ENCODE measurements around the gene SAPCD2.
A peak's percentile ranks its signal among the peaks of the same experiment; 100 is the strongest.
"Not testable (repeated sequence)": the region's sequence is repeated elsewhere in the genome, so short reads cannot be mapped to it uniquely, and the experiment has no call there.

Gene SAPCD2

GRCh38 chr9:137048655-137049543 is 21.5 kb downstream of the SAPCD2 start:
- no peak for DNase-seq (ENCODE audit: low spot score)

- DNase-seq (ENCODE audit: low spot score), result peak; percentile 76
Observed at GRCh38 chr9:137046088-137046787, 24.1 kb downstream of the SAPCD2 start, which contains the start of gene NPDC1. Gene NPDC1 (minus strand): TSS chr9:137046177. CDS start chr9:137045989, 188 bp downstream.

- no peak for DNase-seq (ENCODE audit: low spot score)
Observed at GRCh38 chr9:137045294-137046087, 24.9 kb downstream of the SAPCD2 start.

GRCh38 chr9:137044502-137045177 is 25.7 kb downstream of the SAPCD2 start:
- DNase-seq (ENCODE audit: low spot score), result no peak

GRCh38 chr9:137044037-137044436 is 26.3 kb downstream of the SAPCD2 start:
- DNase-seq (ENCODE audit: low spot score), result no peak

GRCh38 chr9:137042751-137043727 is 27.3 kb downstream of the SAPCD2 start:
- DNase-seq (ENCODE audit: low spot score), result no peak

- no peak for DNase-seq (ENCODE audit: low spot score)
Observed at GRCh38 chr9:137041124-137041523, 29.2 kb downstream of the SAPCD2 start.

GRCh38 chr9:137040568-137040967 is 29.8 kb downstream of the SAPCD2 start:
- no peak for DNase-seq (ENCODE audit: low spot score)

- no peak for DNase-seq (ENCODE audit: low spot score)
Observed at GRCh38 chr9:137039611-137040366, 30.6 kb downstream of the SAPCD2 start.

- DNase-seq (ENCODE audit: low spot score), result no peak
Observed at GRCh38 chr9:137038916-137039315, 31.4 kb downstream of the SAPCD2 start.

GRCh38 chr9:137037483-137037882 is 32.9 kb downstream of the SAPCD2 start:
- DNase-seq (ENCODE audit: low spot score), result no peak

- DNase-seq (ENCODE audit: low spot score), result no peak
Observed at GRCh38 chr9:137037035-137037434, 33.3 kb downstream of the SAPCD2 start.

- no peak for DNase-seq (ENCODE audit: low spot score)
Observed at GRCh38 chr9:137035937-137036336, 34.4 kb downstream of the SAPCD2 start.

- DNase-seq (ENCODE audit: low spot score), result no peak
Observed at GRCh38 chr9:137035507-137035834, 34.9 kb downstream of the SAPCD2 start.

- peak; percentile 89 for DNase-seq (ENCODE audit: low spot score)
Observed at GRCh38 chr9:137034709-137035506, 35.4 kb downstream of the SAPCD2 start.

GRCh38 chr9:137034039-137034708 is 36.2 kb downstream of the SAPCD2 start:
- no peak for DNase-seq (ENCODE audit: low spot score)

GRCh38 chr9:137033481-137033880 is 36.9 kb downstream of the SAPCD2 start:
- DNase-seq (ENCODE audit: low spot score), result not testable (repeated sequence)

- no peak for DNase-seq (ENCODE audit: low spot score)
Observed at GRCh38 chr9:137032858-137033257, 37.5 kb downstream of the SAPCD2 start.

Measured in CD4-positive, alpha-beta T cell treated with Interleukin-6 at 100 ng/mL for 8 hours (primary cell).